NCI-H526 (cell line): ENCODE measurements around the gene FAAP20.

Experiments used
- DNase-seq, 2 experiments: peaks; one replicate each; lab custom pipeline; 2025; lab: John Stamatoyannopoulos, UW

Gene FAAP20

GRCh38 chr1:2194319-2194897, at the start of gene FAAP20:
TSS of gene FAAP20 (minus strand) at chr1:2194772. CDS start at chr1:2194749, 23 bp downstream.
- peak in 1 of 2 experiments; percentile 77 for DNase-seq

- DNase-seq, result no peak
Observed at GRCh38 chr1:2242814-2243725, 48.5 kb upstream of the FAAP20 start.

- no peak for DNase-seq
Observed at GRCh38 chr1:2241820-2242219, 47.2 kb upstream of the FAAP20 start.

DNA sequence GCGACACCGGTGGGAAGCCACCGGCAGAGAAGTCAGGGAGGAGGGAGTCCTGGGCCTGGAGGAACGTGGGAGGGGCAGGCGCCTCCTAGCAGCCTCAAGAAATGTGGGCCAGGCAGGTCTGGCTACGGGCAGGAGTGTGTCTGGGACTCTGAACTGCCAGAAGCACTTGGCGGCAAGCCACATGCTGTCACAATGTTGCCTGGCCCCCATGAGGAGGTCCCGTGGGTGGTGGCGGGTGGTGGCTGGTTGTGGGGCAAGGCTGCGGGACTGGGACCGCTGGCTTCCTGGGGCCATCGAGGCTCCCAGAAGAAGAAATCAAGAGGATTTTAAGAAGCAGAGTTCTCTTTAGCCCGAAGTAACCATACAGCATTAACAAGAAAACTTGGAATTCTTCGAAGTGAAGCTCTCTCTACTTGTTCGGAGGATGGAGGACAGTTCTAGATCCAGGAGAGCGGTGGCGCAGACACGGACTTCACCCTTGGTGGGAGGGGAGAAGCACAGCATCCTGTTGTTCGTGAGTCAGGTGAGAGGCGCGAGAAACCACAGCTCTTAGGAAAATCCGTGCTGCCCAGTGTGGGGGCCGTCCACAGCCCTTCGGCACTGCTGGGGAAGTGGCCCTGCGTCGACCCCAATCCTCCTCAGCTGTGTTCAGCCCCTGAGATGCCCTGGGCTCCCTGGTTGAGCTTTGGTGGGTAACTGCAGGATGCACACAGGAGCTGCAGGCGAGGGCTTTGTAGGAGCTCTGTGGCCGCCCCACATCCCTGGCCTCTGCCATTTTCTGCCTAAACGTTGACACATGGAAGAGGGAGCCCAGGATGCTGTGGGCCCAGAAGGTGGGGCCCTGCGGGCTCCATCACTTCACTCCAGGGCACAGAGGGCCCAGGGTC, 45.9 kb upstream of the FAAP20 start:
- no peak for DNase-seq

DNA sequence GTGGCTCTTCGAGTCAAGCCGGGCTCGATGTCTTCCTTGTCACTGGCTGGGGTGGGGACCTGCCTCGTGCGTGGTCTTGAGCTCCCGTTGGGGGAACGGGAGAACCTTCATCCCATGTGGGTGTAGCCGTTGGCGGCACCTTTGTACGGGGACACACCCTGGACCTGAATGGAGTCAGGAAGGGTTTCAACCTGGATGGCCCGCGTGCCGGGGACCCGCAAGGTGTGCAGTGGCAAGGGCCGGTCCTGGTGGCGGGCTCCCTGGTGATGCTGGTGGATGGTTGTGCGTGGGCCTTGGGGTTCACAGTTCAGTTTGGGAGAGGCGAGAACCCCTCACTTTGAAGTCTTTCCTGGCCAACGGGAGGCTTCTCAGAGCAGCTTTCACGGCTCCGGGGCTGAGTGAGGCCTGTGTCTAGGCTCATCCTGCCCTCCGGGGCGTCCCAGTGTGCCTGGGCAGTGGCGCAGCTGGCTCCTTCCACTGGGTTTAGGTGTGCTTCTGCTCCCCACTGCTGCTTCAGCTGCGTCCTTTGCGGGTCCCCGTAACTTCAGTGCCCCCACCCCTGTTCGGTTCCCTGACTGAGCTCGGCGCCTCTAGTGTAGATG, 44.9 kb upstream of the FAAP20 start:
- DNase-seq, result no peak

- no peak for DNase-seq
Observed at GRCh38 chr1:2239013-2239370, 44.4 kb upstream of the FAAP20 start.

DNA sequence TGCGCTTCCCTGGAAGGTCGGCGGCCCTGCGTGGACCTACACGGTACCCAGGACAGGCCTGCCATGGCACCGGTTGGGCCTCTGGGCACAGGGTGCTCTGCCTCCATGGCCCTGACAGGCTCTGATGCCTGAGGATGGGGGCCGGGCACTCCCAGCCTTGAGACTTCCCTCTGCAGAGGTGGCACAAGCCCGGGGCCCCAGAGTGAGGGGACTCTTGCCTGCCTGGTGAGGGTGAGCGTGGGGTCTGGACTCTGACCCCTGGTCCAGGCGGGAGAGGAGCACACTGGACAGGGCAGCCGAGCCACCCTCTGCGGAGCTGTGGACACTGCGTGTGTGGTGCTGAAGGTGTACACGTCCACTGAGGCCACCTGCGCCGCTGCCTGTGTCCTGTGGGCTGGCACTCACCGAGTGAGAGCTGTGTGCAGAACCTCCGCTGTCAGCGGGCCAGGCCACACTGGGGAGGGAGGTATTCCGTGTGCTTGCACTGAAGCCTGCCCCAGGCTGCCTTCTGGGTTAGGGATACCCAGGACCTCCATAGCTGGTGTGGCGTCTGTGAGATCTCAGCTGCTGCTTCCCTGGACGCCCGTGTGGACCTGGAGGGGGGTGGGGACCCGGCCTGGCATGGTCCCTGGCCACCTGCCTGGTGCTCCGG, 43.9 kb upstream of the FAAP20 start:
- DNase-seq, result no peak

GRCh38 chr1:2237773-2238172, 43.2 kb upstream of the FAAP20 start:
- no peak for DNase-seq

- DNase-seq, result no peak
Observed at GRCh38 chr1:2236695-2237677, 42.4 kb upstream of the FAAP20 start.

DNA sequence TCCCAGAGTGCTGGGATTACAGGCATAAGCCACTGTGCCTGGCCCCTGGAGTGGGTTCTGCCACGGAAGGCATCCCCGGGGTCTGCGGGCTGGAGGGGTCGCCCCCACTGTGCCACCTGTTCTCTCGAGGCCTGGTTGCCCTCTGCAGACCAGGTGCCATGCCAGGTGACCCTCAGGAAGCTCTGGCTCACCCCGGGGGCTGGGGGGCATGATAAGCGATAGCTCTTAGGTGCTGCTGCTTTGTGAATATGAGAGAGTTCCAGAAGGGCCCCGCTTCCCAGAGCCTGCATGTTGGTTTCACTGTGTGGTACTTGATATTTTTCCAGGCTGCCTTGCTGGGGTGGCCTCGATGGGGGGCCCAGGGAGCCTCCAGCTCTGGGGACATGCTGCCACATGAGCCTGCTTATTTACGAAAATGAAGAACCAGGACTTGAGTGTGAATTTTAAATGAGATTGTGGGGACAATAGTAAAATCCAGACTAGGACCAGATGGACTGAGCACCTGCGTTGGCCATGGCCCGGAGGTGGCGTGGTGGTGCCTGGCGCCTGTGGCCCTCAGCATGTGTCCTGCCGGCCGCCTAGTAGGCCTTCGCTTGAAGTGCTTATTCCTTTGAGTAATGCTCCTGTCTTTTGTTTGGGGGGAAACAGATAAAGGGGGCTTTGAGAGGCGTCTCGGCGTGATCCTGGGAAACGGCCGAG, 40.9 kb upstream of the FAAP20 start:
- DNase-seq, result no peak

GRCh38 chr1:2234762-2235113, 40.2 kb upstream of the FAAP20 start:
- no peak for DNase-seq

- DNase-seq, result no peak
Observed at GRCh38 chr1:2233997-2234761, 39.6 kb upstream of the FAAP20 start.

GRCh38 chr1:2233468-2233867, 38.9 kb upstream of the FAAP20 start:
- no peak for DNase-seq

- DNase-seq, result no peak
Observed at GRCh38 chr1:2232916-2233438, 38.4 kb upstream of the FAAP20 start.

DNA sequence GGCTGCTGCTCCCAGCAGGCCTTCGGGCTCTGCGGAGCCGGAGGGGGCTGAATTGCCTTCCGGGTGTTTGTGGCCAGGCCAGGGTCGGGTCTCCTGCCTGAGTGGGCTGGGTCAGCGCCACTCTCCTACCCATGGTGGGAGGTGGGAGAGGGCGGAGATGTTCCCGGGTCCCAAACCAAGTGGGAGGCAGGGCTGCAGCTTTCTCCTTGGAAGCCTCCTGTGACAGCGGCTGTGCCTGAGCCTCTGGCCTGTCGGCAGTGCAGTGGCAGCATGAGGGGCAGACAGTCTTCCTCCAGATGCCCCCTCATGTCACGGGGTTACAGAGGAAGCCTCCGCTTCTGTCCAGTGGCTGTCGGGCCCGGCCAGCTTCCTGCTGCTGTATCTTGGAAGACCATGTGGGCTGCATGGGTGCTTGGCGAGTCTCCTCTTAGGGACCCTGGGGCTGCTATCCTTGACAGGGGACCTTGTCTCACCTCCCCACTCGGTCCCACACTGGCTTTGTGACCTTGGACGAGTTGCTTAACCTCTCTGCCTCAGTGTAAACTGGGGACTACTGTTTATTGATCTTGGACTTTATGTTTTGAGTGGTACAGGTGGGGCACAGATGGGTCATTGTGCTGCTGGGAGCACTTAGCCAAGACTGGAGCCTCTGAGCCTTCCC, 37.8 kb upstream of the FAAP20 start:
- no peak for DNase-seq

DNA sequence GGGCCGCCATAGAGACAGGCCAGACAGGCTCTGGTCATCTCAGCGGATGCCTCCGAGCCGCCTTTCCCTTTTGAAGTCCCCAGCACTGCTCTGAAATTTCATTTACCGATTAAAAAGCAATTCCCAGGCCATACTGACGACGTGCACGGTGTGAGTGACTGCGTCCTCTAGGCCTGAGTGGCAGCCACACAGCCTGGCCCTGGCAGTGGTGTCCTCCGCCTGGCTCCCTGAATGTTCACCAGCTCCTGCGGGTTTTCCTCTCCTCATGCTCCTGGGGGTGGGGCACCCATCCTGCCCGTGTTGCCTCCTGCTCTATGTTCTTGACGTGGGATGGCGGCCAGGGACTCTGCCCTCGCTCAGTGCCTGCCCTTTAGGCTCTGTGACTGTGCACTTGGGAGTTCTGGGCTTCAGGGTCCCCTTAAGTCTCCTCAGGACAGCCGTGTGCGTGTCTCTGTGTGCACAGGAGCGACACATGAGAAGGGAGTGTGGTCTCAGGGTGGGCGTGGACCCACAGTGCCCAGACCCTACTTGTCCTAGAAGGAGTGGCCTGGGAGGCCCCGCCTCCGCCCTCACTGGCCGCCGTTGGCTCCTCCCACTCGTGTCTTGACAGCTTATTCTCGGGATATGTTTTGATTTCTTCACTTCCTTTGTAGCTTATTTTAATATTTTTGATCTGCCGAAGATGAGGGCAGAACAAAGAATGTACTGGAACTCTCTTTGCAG, 37.1 kb upstream of the FAAP20 start:
- DNase-seq, result peak; percentile 27 to 77

- DNase-seq, result peak in 1 of 2 experiments; percentile 46
Observed at GRCh38 chr1:2230781-2231531, 36.4 kb upstream of the FAAP20 start.
